ENCODE data around the gene PACS2. TPM values are rescaled to one million over a fixed set of nuclear protein-coding genes. Genes with fewer than 3 reads are reported as not detected.

Gene PACS2
- total RNA-seq, 3 donors from 2014 or later (not counting 1 experiment from before 2014, with no cell fraction given) = 58.4 to 76.5 (median 69.2) TPM

- Histone ChIP-seq H3K27me3 (ENCODE audit: control insufficient read depth, insufficient read depth, low read length) (no peaks in the 10 kb centered on the region), H3K9me3 (ENCODE audit: control insufficient read depth, insufficient read depth, low read length) (no peaks in the 10 kb centered on the region), H3K4me3 (ENCODE audit: low read length) (no peak overlapping the region), H3K4me1 (ENCODE audit: control insufficient read depth, insufficient read depth, low read length) (no peaks in the 10 kb centered on the region), H3K27ac (ENCODE audit: low read length) (no peak overlapping the region), H3K36me3 (ENCODE audit: control insufficient read depth, insufficient read depth, low read length) (no peaks in the 10 kb centered on the region)
- intact Hi-C loops (cut with micrococcal nuclease) = no loop called here
- no peak overlapping the region for H3K4me3 Mint-ChIP-seq
- whole genome bisulfite sequencing (ENCODE audit: insufficient coverage) = 92% methylated on average over 17 of the region's 17 CpGs
- H3K36me3 Mint-ChIP-seq = no peaks in the 10 kb centered on the region
- DNase-seq (no peak), ATAC-seq (no peak)
- no peak overlapping the region for H3K27ac Mint-ChIP-seq
- TF ChIP-seq CTCF (IDR thresholded peaks at IDR 0.05) = no peak
- H3K27me3 Mint-ChIP-seq (ENCODE audit: low read depth in 2 of 2) = no peaks in the 10 kb centered on the region
- peaks cover 22 to 23% of the 10 kb centered on the region in 2 donors for H3K4me1 Mint-ChIP-seq
- H3K9me3 Mint-ChIP-seq = no peaks in the 10 kb centered on the region
These were observed 118.6 kb downstream of the PACS2 start for GRCh38 chr14:105433161-105433605.

DNA sequence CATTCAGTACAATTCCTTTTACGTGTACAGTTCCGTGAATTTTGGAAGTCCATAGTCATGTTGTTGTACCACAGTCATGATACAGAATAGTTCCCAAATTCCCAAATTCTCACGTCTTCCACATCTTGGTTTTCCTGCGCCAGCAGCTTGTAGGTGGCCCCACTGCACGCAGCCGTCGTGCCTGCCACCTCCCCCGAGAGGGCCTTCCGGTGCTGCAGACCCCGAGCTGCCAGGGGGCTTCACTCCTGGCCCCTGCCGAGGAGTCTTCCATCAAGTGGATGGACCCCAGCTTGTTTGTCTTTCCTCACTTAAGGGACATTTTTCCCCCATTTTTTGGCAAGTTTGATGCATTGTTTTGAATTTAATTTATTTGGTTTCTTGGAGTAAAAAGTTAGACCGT, 121.9 kb downstream of the PACS2 start:
- no peak for TF ChIP-seq CTCF (IDR thresholded peaks at IDR 0.05)
- Histone ChIP-seq H3K4me3 (ENCODE audit: low read length) (no peak overlapping the region), H3K9me3 (ENCODE audit: control insufficient read depth, insufficient read depth, low read length) (no peaks in the 10 kb centered on the region)

DNA sequence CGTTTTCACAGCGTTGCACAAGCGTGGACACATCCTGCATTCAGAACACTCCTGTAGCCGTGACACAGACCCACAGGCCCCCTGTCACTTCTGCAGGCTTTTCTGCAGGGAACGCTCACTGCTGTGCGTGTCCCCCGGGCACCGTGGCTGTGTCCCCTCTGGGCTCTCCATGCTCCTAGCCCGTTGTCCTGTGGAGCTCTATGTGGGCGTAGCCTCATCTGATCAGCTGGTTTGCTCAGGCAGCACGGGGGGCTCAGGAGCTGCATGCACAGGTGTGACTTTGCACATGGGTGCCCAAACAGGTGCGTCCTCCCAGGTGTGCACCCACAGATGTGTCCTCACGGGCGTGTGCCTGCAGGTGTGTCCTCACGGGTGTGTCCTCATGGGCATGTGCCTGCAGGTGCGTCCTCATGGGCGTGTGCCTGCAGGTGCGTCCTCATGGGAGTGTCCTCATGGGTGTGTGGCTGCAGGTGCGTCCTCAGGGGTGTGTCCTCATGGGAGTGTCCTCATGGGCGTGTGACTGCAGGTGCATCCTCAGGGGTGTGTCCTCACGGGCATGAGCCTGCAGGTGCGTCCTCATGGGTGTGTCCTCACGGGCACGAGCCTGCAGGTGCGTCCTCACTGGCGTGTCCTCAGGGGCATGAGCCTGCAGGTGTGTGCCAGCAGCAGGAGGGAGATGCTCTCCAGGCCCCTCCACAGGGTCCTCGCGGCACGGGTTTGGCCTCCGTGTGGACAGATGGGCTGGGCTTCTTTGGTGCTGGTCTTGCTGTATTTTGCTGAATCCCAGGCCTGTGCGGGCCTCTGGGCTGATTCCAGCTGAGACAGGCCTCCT, 122.6 kb downstream of the PACS2 start:
- DNase-seq = no peak
- TF ChIP-seq CTCF (IDR thresholded peaks at IDR 0.05) = no peak
- H3K36me3 Mint-ChIP-seq = no peaks in the 10 kb centered on the region
- H3K9me3 Mint-ChIP-seq = no peaks in the 10 kb centered on the region
- H3K4me1 ChIP-seq (ENCODE audit: control insufficient read depth, insufficient read depth, low read length) = no peaks in the 10 kb centered on the region
- 88% methylated on average over 31 of the region's 31 CpGs for WGBS (ENCODE audit: insufficient coverage)
- no peaks in the 10 kb centered on the region for H3K9me3 ChIP-seq (ENCODE audit: control insufficient read depth, insufficient read depth, low read length)
- H3K36me3 ChIP-seq (ENCODE audit: control insufficient read depth, insufficient read depth, low read length) = peaks cover 7% of the 10 kb centered on the region
- intact Hi-C loops (cut with micrococcal nuclease) = no loop called here
- ATAC-seq = no peak
- H3K27ac Mint-ChIP-seq = no peak overlapping the region
- H3K27me3 ChIP-seq (ENCODE audit: control insufficient read depth, insufficient read depth, low read length) = no peaks in the 10 kb centered on the region
- no peak overlapping the region for H3K4me3 ChIP-seq (ENCODE audit: low read length)
- H3K27ac ChIP-seq (ENCODE audit: low read length) = no peak overlapping the region
- H3K4me3 Mint-ChIP-seq = no peak overlapping the region
- no peaks in the 10 kb centered on the region for H3K27me3 Mint-ChIP-seq (ENCODE audit: low read depth in 2 of 2)
- H3K4me1 Mint-ChIP-seq = peaks cover 18 to 23% of the 10 kb centered on the region in 2 donors

More for the DNA sequence above, 121.9 kb downstream of the PACS2 start:
- intact Hi-C loops (cut with micrococcal nuclease) = no loop called here
- H3K27me3 ChIP-seq (ENCODE audit: control insufficient read depth, insufficient read depth, low read length) = no peaks in the 10 kb centered on the region
- Mint-ChIP-seq H3K27me3 (ENCODE audit: low read depth in 2 of 2) (no peaks in the 10 kb centered on the region), H3K4me1 (peaks cover 16 to 18% of the 10 kb centered on the region in 2 donors), H3K4me3 (no peak overlapping the region), H3K27ac (no peak overlapping the region), H3K36me3 (no peaks in the 10 kb centered on the region), H3K9me3 (no peaks in the 10 kb centered on the region)
- no peak for DNase-seq
- WGBS (ENCODE audit: insufficient coverage) = 96% methylated on average over 12 of the region's 12 CpGs
- H3K36me3 ChIP-seq (ENCODE audit: control insufficient read depth, insufficient read depth, low read length) = peaks cover 6% of the 10 kb centered on the region
- H3K27ac ChIP-seq (ENCODE audit: low read length) = no peak overlapping the region
- no peak for ATAC-seq
- no peaks in the 10 kb centered on the region for H3K4me1 ChIP-seq (ENCODE audit: control insufficient read depth, insufficient read depth, low read length)
